Measurements from ENCODE around the gene IRAK2.

Gene IRAK2

GRCh38 chr3:10285272-10286132, 120.8 kb downstream of the IRAK2 start:
- no peak overlapping the region for H3K18ac ChIP-seq (ENCODE audit: low read length)
- no peak overlapping the region for H3K14ac ChIP-seq (ENCODE audit: low read length)
- H4K12ac ChIP-seq (ENCODE audit: low read depth, low read length): no peak overlapping the region
- WGBS (ENCODE audit: extremely low coverage, insufficient coverage, insufficient read length): no CpG with 5 or more reads among the region's 12 CpGs
- peaks cover 0 to 4% of the 10 kb centered on the region in 2 experiments for H3K4me1 ChIP-seq (ENCODE audit: control insufficient read depth in 1 of 2, insufficient read depth in 2 of 2, low read length in 2 of 2)
- DNase-seq: no peak
- peaks cover 24 to 29% of the 10 kb centered on the region in 2 experiments for H3K36me3 ChIP-seq (ENCODE audit: control insufficient read depth in 1 of 2, insufficient read depth in 2 of 2, low read length in 2 of 2)
- no peak overlapping the region for H2AFZ ChIP-seq (ENCODE audit: insufficient read depth, low read length, poor library complexity)
- no peak overlapping the region for H3K4ac ChIP-seq (ENCODE audit: low read depth, low read length)
- peaks cover 3% of the 10 kb centered on the region for H3K9me3 ChIP-seq (ENCODE audit: insufficient read depth, low read depth, low read length)
- no peak overlapping the region for H3K9ac ChIP-seq (ENCODE audit: low read length)
- H3K4me2 ChIP-seq (ENCODE audit: low read length): no peak overlapping the region
- no peak overlapping the region for H3K4me3 ChIP-seq (ENCODE audit: low read depth, low read length)
- no peak overlapping the region for H2AK5ac ChIP-seq (ENCODE audit: low read length)
- H3K79me1 ChIP-seq (ENCODE audit: low read length): no peaks in the 10 kb centered on the region
- H2BK5ac ChIP-seq (ENCODE audit: low read depth, low read length, poor library complexity): no peak overlapping the region
- no peaks in the 10 kb centered on the region for H3K79me2 ChIP-seq (ENCODE audit: control insufficient read depth, insufficient read depth, low read length, poor library complexity)
- no peak overlapping the region for H2BK12ac ChIP-seq (ENCODE audit: low read length)
- no peak overlapping the region for H3K23ac ChIP-seq (ENCODE audit: low read length)
- H2BK120ac ChIP-seq (ENCODE audit: insufficient read depth, low read length, poor library complexity): no peak overlapping the region
- H4K8ac ChIP-seq (ENCODE audit: low read depth, low read length): no peak overlapping the region
- no peak overlapping the region for H4K91ac ChIP-seq (ENCODE audit: low read depth, low read length)
- H3K27me3 ChIP-seq (ENCODE audit: insufficient read depth, low read length): no peaks in the 10 kb centered on the region
- H3K27ac ChIP-seq (ENCODE audit: low read depth, low read length): no peak overlapping the region

GRCh38 chr3:10286133-10286524, 121.4 kb downstream of the IRAK2 start:
- no peak overlapping the region for H4K12ac ChIP-seq (ENCODE audit: low read depth, low read length)
- peaks cover 0 to 4% of the 10 kb centered on the region in 2 experiments for H3K4me1 ChIP-seq (ENCODE audit: control insufficient read depth in 1 of 2, insufficient read depth in 2 of 2, low read length in 2 of 2)
- no CpG with 5 or more reads among the region's 5 CpGs for WGBS (ENCODE audit: extremely low coverage, insufficient coverage, insufficient read length)
- H3K27me3 ChIP-seq (ENCODE audit: insufficient read depth, low read length): no peaks in the 10 kb centered on the region
- H3K79me2 ChIP-seq (ENCODE audit: control insufficient read depth, insufficient read depth, low read length, poor library complexity): no peaks in the 10 kb centered on the region
- H2BK120ac ChIP-seq (ENCODE audit: insufficient read depth, low read length, poor library complexity): no peak overlapping the region
- no peak overlapping the region for H4K91ac ChIP-seq (ENCODE audit: low read depth, low read length)
- peaks cover 21 to 24% of the 10 kb centered on the region in 2 experiments for H3K36me3 ChIP-seq (ENCODE audit: control insufficient read depth in 1 of 2, insufficient read depth in 2 of 2, low read length in 2 of 2)
- no peak overlapping the region for H2AFZ ChIP-seq (ENCODE audit: insufficient read depth, low read length, poor library complexity)
- DNase-seq: no peak
- no peak overlapping the region for H3K4me3 ChIP-seq (ENCODE audit: low read depth, low read length)
- no peak overlapping the region for H3K23ac ChIP-seq (ENCODE audit: low read length)
- no peaks in the 10 kb centered on the region for H3K79me1 ChIP-seq (ENCODE audit: low read length)
- H3K9me3 ChIP-seq (ENCODE audit: insufficient read depth, low read depth, low read length): peaks cover 3% of the 10 kb centered on the region
- no peak overlapping the region for H4K8ac ChIP-seq (ENCODE audit: low read depth, low read length)
- H2BK5ac ChIP-seq (ENCODE audit: low read depth, low read length, poor library complexity): no peak overlapping the region
- H3K18ac ChIP-seq (ENCODE audit: low read length): no peak overlapping the region
- no peak overlapping the region for H2AK5ac ChIP-seq (ENCODE audit: low read length)
- H3K4ac ChIP-seq (ENCODE audit: low read depth, low read length): no peak overlapping the region
- no peak overlapping the region for H3K4me2 ChIP-seq (ENCODE audit: low read length)
- H3K27ac ChIP-seq (ENCODE audit: low read depth, low read length): no peak overlapping the region
- no peak overlapping the region for H3K14ac ChIP-seq (ENCODE audit: low read length)
- no peak overlapping the region for H3K9ac ChIP-seq (ENCODE audit: low read length)
- no peak overlapping the region for H2BK12ac ChIP-seq (ENCODE audit: low read length)

GRCh38 chr3:10286596-10287295, 122.0 kb downstream of the IRAK2 start:
- no peak overlapping the region for H3K14ac ChIP-seq (ENCODE audit: low read length)
- H2AFZ ChIP-seq (ENCODE audit: insufficient read depth, low read length, poor library complexity): no peak overlapping the region
- no peaks in the 10 kb centered on the region for H3K79me1 ChIP-seq (ENCODE audit: low read length)
- H3K4me1 ChIP-seq (ENCODE audit: control insufficient read depth in 1 of 2, insufficient read depth in 2 of 2, low read length in 2 of 2): peaks cover 0 to 4% of the 10 kb centered on the region in 2 experiments
- peak; percentile 15 to 60 for DNase-seq
- H3K9me3 ChIP-seq (ENCODE audit: insufficient read depth, low read depth, low read length): peaks cover 3% of the 10 kb centered on the region
- H3K27me3 ChIP-seq (ENCODE audit: insufficient read depth, low read length): no peaks in the 10 kb centered on the region
- no peak overlapping the region for H2BK12ac ChIP-seq (ENCODE audit: low read length)
- H2BK5ac ChIP-seq (ENCODE audit: low read depth, low read length, poor library complexity): no peak overlapping the region
- no peak overlapping the region for H2AK5ac ChIP-seq (ENCODE audit: low read length)
- H4K12ac ChIP-seq (ENCODE audit: low read depth, low read length): no peak overlapping the region
- H3K36me3 ChIP-seq (ENCODE audit: control insufficient read depth in 1 of 2, insufficient read depth in 2 of 2, low read length in 2 of 2): peaks cover 19 to 24% of the 10 kb centered on the region in 2 experiments
- H3K27ac ChIP-seq (ENCODE audit: low read depth, low read length): no peak overlapping the region
- no peak overlapping the region for H3K23ac ChIP-seq (ENCODE audit: low read length)
- no peak overlapping the region for H3K4me2 ChIP-seq (ENCODE audit: low read length)
- H3K4ac ChIP-seq (ENCODE audit: low read depth, low read length): no peak overlapping the region
- H3K9ac ChIP-seq (ENCODE audit: low read length): no peak overlapping the region
- H2BK120ac ChIP-seq (ENCODE audit: insufficient read depth, low read length, poor library complexity): no peak overlapping the region
- H3K79me2 ChIP-seq (ENCODE audit: control insufficient read depth, insufficient read depth, low read length, poor library complexity): no peaks in the 10 kb centered on the region
- H3K18ac ChIP-seq (ENCODE audit: low read length): no peak overlapping the region
- no peak overlapping the region for H4K8ac ChIP-seq (ENCODE audit: low read depth, low read length)
- no CpG with 5 or more reads among the region's 2 CpGs for WGBS (ENCODE audit: extremely low coverage, insufficient coverage, insufficient read length)
- H4K91ac ChIP-seq (ENCODE audit: low read depth, low read length): no peak overlapping the region
- H3K4me3 ChIP-seq (ENCODE audit: low read depth, low read length): no peak overlapping the region

GRCh38 chr3:10287936-10288574, 123.3 kb downstream of the IRAK2 start:
- H3K4me1 ChIP-seq (ENCODE audit: control insufficient read depth in 1 of 2, insufficient read depth in 2 of 2, low read length in 2 of 2): peaks cover 0 to 4% of the 10 kb centered on the region in 2 experiments
- H4K12ac ChIP-seq (ENCODE audit: low read depth, low read length): no peak overlapping the region
- H3K23ac ChIP-seq (ENCODE audit: low read length): no peak overlapping the region
- H3K27me3 ChIP-seq (ENCODE audit: insufficient read depth, low read length): no peaks in the 10 kb centered on the region
- H3K36me3 ChIP-seq (ENCODE audit: control insufficient read depth in 1 of 2, insufficient read depth in 2 of 2, low read length in 2 of 2): peaks cover 18 to 24% of the 10 kb centered on the region in 2 experiments
- no peak overlapping the region for H2BK120ac ChIP-seq (ENCODE audit: insufficient read depth, low read length, poor library complexity)
- H2AFZ ChIP-seq (ENCODE audit: insufficient read depth, low read length, poor library complexity): no peak overlapping the region
- H3K4me2 ChIP-seq (ENCODE audit: low read length): no peak overlapping the region
- no peaks in the 10 kb centered on the region for H3K79me1 ChIP-seq (ENCODE audit: low read length)
- H4K91ac ChIP-seq (ENCODE audit: low read depth, low read length): no peak overlapping the region
- H2AK5ac ChIP-seq (ENCODE audit: low read length): no peak overlapping the region
- H3K9me3 ChIP-seq (ENCODE audit: insufficient read depth, low read depth, low read length): peaks cover 3% of the 10 kb centered on the region
- H3K14ac ChIP-seq (ENCODE audit: low read length): no peak overlapping the region
- peak in 1 of 2 donors; percentile 3 for DNase-seq
- H3K27ac ChIP-seq (ENCODE audit: low read depth, low read length): no peak overlapping the region
- H3K4ac ChIP-seq (ENCODE audit: low read depth, low read length): no peak overlapping the region
- no peak overlapping the region for H2BK12ac ChIP-seq (ENCODE audit: low read length)
- no CpG with 5 or more reads among the region's 12 CpGs for WGBS (ENCODE audit: extremely low coverage, insufficient coverage, insufficient read length)
- no peak overlapping the region for H3K18ac ChIP-seq (ENCODE audit: low read length)
- H2BK5ac ChIP-seq (ENCODE audit: low read depth, low read length, poor library complexity): no peak overlapping the region
- H3K4me3 ChIP-seq (ENCODE audit: low read depth, low read length): no peak overlapping the region
- H3K9ac ChIP-seq (ENCODE audit: low read length): no peak overlapping the region
- H3K79me2 ChIP-seq (ENCODE audit: control insufficient read depth, insufficient read depth, low read length, poor library complexity): no peaks in the 10 kb centered on the region
- H4K8ac ChIP-seq (ENCODE audit: low read depth, low read length): no peak overlapping the region
